Thymus (tissue), 11 donors: Measurements from ENCODE around the gene PSME3. TPM values are rescaled to one million over a fixed set of nuclear protein-coding genes. Genes with fewer than 3 reads are reported as not detected.
A peak's percentile ranks its signal among the peaks of the same experiment; 100 is the strongest.

ENCODE experiments used
- DNase-seq, 9 donors: peaks; one replicate each; pipeline ENCODE4 v3.0.0-alpha.2; 2013; ENCODE audit warnings: low spot score in 9 of 9, low read depth in 6 of 9, missing footprints in 1 of 9
- H3K27ac ChIP-seq, 2 donors: one replicate each; pipeline ENCODE4 v1.5.1; 2013; ENCODE audit warnings: control low read depth in 1 of 2, low read depth in 1 of 2, low read length in 1 of 2, mild to moderate bottlenecking in 1 of 2, moderate library complexity in 1 of 2
- H3K27me3 ChIP-seq, 2 donors: one replicate each; pipeline ENCODE4 v1.5.1; 2013; ENCODE audit warnings: low read length in 1 of 2; ENCODE audit not compliant: control insufficient read depth in 2 of 2, insufficient read depth in 1 of 2
- H3K36me3 ChIP-seq, 2 donors: one replicate each; pipeline ENCODE4 v1.5.1; 2013; ENCODE audit warnings: low read length in 1 of 2, mild to moderate bottlenecking in 1 of 2, moderate library complexity in 1 of 2; ENCODE audit not compliant: control insufficient read depth in 2 of 2, insufficient read depth in 2 of 2
- H3K4me1 ChIP-seq, 2 donors: one replicate each; pipeline ENCODE4 v1.5.1; 2013; ENCODE audit warnings: low read length in 2 of 2; ENCODE audit not compliant: control insufficient read depth in 2 of 2, insufficient read depth in 2 of 2
- H3K4me3 ChIP-seq, 2 donors: one replicate each; pipeline ENCODE4 v1.5.1; 2013; ENCODE audit warnings: low read length in 2 of 2, control low read depth in 1 of 2, mild to moderate bottlenecking in 1 of 2
- H3K9me3 ChIP-seq, 2 donors: one replicate each; pipeline ENCODE4 v1.5.1; 2013; ENCODE audit warnings: low read length in 1 of 2, mild to moderate bottlenecking in 1 of 2; ENCODE audit not compliant: control insufficient read depth in 2 of 2, insufficient read depth in 1 of 2
- WGBS: extraction: QIAGEN DNeasy Blood & Tissue Kit; methylation state at CpG from one replicate; pipeline ENCODE4 v1.1.7; 2013; 5-methylcytosine and 5-hydroxymethylcytosine counted together
- polyA plus RNA-seq: library from polyadenylated mRNA; stranded (reverse); fragments of 200-250 nt; gene quantifications from one replicate; pipeline ENCODE4 v1.2.3, GENCODE V29; 2013
- total RNA-seq: library from RNA; stranded (reverse); fragments of 120-200 nt; gene quantifications from one replicate; pipeline ENCODE4 v1.2.4, GENCODE V29; 2013
- donor health status: healthy.

PSME3 gene
- total and polyA plus RNA-seq, 2 donors, result 35.0 to 43.9 TPM

DNA sequence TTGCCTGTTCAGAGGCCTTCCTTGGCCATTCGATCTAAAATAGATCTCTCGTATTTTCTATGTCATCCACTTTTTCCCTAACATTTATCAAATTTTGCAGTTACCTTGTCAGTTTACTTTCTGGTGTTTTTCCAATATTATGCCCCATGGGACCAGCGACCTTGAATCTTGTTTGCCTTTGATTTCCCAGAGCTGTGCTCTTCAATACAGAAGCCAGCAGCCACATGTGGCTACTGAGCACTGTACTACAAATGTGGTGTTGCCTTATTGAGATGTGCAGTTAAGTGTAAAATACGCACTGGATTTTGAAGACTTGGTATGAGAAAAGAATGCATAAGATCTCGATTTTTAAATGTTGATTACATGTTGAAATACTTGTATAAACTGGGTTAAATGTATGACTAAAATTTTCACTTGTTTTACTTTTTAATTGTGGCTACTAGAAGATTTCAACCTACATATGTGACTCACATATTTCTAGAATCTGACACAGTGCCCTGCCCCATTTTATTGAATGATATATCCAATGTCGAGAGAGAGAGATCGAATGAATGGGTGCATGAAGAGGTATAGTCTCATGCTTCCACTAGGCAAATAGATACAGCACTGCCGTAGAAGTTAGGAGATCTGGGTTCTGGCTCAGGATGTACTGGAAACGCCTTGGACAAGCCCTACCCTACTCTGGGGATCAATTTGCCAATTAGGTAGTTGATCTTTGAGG lies 824 bp upstream of the PSME3 start:
- no peak for DNase-seq
- peak overlapping the region; percentile 65 to 94 for H3K4me3 ChIP-seq
- no peaks in the 10 kb centered on the region for H3K27me3 ChIP-seq
- H3K36me3 ChIP-seq, result peaks cover 13 to 28% of the 10 kb centered on the region in 2 donors
- peaks cover 8% of the 10 kb centered on the region in 2 donors for H3K4me1 ChIP-seq
- 60% methylated on average over 9 of the region's 9 CpGs for whole genome bisulfite sequencing
- no peaks in the 10 kb centered on the region for H3K9me3 ChIP-seq
- H3K27ac ChIP-seq, result peak overlapping the region; percentile 74 to 82

DNA sequence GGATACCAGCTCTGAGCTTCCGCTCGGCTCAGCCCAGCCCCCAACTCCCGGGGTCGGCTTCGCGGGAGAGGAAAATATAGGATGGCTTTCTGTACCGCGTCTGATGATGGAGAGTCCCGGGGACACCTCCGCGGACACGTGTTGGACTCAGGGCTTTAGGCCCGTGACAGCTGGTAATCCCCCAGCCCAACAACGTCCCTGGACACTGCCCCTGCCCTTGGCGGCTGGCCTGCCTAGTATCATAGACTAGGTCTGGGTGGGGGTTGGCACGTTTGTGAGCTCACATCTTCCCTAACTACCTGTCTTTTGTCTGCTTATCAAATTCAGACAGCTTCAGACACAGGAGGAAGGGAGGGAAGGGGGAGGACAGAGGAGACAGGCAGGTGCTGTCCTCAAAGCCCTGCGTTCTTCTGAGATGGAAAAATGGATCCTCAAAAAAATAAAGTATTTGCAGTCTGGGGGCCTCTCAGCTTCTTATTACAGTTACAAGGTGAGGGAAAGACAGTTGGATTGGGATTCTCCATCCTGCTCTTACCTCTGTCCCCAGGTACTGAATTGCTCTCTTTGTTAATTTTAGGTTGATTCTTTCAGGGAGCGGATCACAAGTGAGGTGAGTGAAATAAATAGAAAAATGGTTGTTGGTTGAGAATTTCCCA lies 698 bp downstream of the PSME3 start:
- peak overlapping the region; percentile 65 to 94 for H3K4me3 ChIP-seq
- H3K4me1 ChIP-seq, result peaks cover 8% of the 10 kb centered on the region in 2 donors
- DNase-seq, result no peak
- peak overlapping the region; percentile 46 to 82 for H3K27ac ChIP-seq
- 8% methylated on average over 18 of the region's 18 CpGs for WGBS
- H3K9me3 ChIP-seq, result no peaks in the 10 kb centered on the region
- no peaks in the 10 kb centered on the region for H3K27me3 ChIP-seq
- peaks cover 28 to 43% of the 10 kb centered on the region in 2 donors for H3K36me3 ChIP-seq

DNA sequence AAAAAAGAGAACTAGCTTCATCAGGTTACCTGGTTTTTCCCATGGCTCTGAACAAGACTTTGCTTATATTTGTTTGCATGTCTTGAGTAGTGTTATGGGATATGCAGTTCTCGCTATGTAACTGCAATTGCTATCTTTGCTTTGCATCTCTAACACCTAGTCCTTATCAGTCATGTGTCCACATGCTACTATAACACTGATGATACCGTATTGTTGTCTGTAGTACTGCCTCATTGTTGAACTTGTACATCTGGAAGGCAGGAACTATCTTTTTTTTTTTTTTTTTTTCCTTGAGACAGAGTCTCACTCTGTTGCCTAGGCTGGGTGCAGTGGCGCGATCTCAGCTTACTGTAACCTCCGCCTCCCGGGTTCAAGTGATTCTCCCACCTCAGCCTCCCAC lies 2.5 kb downstream of the PSME3 start:
- WGBS, result 98% methylated on average over 6 of the region's 6 CpGs
- Histone ChIP-seq H3K4me1 (peaks cover 8% of the 10 kb centered on the region in 2 donors), H3K36me3 (peaks cover 39 to 56% of the 10 kb centered on the region in 2 donors), H3K27me3 (no peaks in the 10 kb centered on the region), H3K9me3 (no peaks in the 10 kb centered on the region), H3K27ac (no peak overlapping the region), H3K4me3 (no peak overlapping the region)
- no peak for DNase-seq

- H3K36me3 ChIP-seq, result peaks cover 67 to 77% of the 10 kb centered on the region in 2 donors
- H3K9me3 ChIP-seq, result no peaks in the 10 kb centered on the region
- no peaks in the 10 kb centered on the region for H3K4me1 ChIP-seq
- no peak for DNase-seq
- 93% methylated on average over 11 of the region's 11 CpGs for WGBS
- no peak overlapping the region for H3K4me3 ChIP-seq
- H3K27me3 ChIP-seq, result no peaks in the 10 kb centered on the region
- H3K27ac ChIP-seq, result no peak overlapping the region
Measured at GRCh38 chr17:42841975-42842685, 8.9 kb downstream of the PSME3 start.

GRCh38 chr17:42843358-42843934 lies 10.2 kb downstream of the PSME3 start:
- no peak overlapping the region for H3K4me3 ChIP-seq
- WGBS, result 74% methylated on average over 6 of the region's 6 CpGs
- H3K36me3 ChIP-seq, result peaks cover 56 to 65% of the 10 kb centered on the region in 2 donors
- no peaks in the 10 kb centered on the region for H3K4me1 ChIP-seq
- no peaks in the 10 kb centered on the region for H3K9me3 ChIP-seq
- DNase-seq, result peak in 3 of 9 donors; percentile 8 to 51 (median 27)
- H3K27me3 ChIP-seq, result no peaks in the 10 kb centered on the region
- no peak overlapping the region for H3K27ac ChIP-seq

DNA sequence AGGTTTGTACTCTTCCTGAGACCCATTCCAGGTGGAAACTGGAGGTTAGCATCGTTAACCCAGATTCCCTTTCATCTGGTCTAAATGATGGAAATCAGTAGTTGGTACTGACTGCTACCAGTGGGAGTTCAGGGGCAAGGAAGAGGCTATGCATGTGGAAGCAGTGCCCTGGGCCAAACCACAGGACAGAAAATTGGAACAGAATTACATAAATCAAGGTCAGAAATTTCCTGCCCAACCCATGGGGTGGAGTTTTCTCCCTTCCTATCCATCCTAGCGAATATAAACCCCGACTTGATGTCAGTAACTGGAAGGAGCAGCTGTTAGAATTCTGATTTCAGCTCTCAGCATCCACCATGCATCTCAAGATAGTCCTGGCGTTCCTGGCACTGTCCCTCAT lies 11.1 kb downstream of the PSME3 start, which contains the start of gene AOC2:
Gene AOC2 (plus strand): TSS at position 310 of the 400 bp plus-strand sequence. CDS start 47 bp downstream, at position 357.
- H3K27ac ChIP-seq, result no peak within 1 kb of the TSS
- peaks cover 0 to 4% of the 10 kb centered on the region in 2 donors for H3K27me3 ChIP-seq
- DNase-seq, result no peak
- no peaks in the 10 kb centered on the region for H3K4me1 ChIP-seq
- no peak within 1 kb of the TSS for H3K4me3 ChIP-seq
- no peaks in the 10 kb centered on the region for H3K9me3 ChIP-seq
- peaks cover 48 to 56% of the 10 kb centered on the region in 2 donors for H3K36me3 ChIP-seq
- 83% methylated on average over 4 of the region's 4 CpGs for WGBS

DNA sequence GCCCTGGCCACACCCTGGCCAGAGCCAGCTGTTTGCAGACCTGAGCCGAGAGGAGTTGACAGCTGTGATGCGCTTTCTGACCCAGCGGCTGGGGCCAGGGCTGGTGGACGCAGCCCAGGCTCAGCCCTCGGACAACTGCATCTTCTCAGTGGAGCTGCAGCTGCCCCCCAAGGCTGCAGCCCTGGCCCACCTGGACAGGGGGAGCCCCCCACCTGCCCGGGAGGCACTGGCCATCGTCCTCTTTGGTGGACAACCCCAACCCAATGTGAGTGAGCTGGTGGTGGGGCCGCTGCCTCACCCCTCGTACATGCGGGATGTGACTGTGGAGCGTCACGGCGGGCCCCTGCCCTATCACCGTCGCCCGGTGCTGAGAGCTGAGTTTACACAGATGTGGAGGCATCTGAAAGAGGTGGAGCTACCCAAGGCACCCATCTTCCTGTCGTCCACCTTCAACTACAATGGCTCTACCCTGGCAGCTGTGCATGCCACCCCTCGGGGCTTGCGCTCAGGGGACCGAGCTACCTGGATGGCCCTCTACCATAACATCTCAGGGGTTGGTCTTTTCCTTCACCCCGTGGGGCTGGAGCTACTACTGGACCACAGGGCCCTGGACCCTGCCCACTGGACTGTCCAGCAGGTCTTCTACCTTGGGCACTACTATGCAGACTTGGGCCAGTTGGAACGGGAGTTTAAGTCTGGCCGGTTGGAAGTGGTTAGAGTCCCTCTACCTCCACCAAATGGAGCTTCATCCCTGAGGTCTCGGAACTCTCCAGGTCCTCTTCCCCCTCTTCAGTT lies 11.8 kb downstream of the PSME3 start:
- Histone ChIP-seq H3K36me3 (peaks cover 43 to 50% of the 10 kb centered on the region in 2 donors), H3K27me3 (peaks cover 0 to 4% of the 10 kb centered on the region in 2 donors), H3K27ac (no peak overlapping the region), H3K4me1 (no peaks in the 10 kb centered on the region), H3K9me3 (no peaks in the 10 kb centered on the region), H3K4me3 (no peak overlapping the region)
- WGBS, result 97% methylated on average over 24 of the region's 24 CpGs
- DNase-seq, result no peak

- WGBS, result 97% methylated on average over 12 of the region's 12 CpGs
- no peaks in the 10 kb centered on the region for H3K9me3 ChIP-seq
- H3K36me3 ChIP-seq, result peaks cover 40 to 47% of the 10 kb centered on the region in 2 donors
- H3K4me1 ChIP-seq, result no peaks in the 10 kb centered on the region
- no peak overlapping the region for H3K4me3 ChIP-seq
- no peak overlapping the region for H3K27ac ChIP-seq
- DNase-seq, result no peak
- H3K27me3 ChIP-seq, result peaks cover 0 to 4% of the 10 kb centered on the region in 2 donors
Measured at GRCh38 chr17:42845556-42845917, 12.3 kb downstream of the PSME3 start.
